Activated naive CD4-positive, alpha-beta T cell treated with anti-CD3 and anti-CD28 coated beads, Interleukin-2, amount 50 U/mL, for 72 hours (primary cell): Measurements from ENCODE around the gene ZDHHC4. TPM values are rescaled to one million over a fixed set of nuclear protein-coding genes. Genes with fewer than 3 reads are reported as not detected.

ENCODE experiments used
- total RNA-seq, 2 donors: library from RNA; stranded (reverse); gene quantifications; one replicate each; pipeline ENCODE4 v1.2.3, GENCODE V29; 2022

ZDHHC4 gene
- total RNA-seq, 2 donors from 2014 or later = 25.7 to 40.6 TPM

Other genes with a start within 250 kb of the ZDHHC4 start
- 10 to 100 TPM in 1 of 2 donors, 1 to 10 TPM in 1; 6.6 to 12.4 TPM for gene FAM220A, start 228.5 kb upstream of the ZDHHC4 start, total RNA-seq
- 100 to 1,000 TPM; 118 to 183 TPM for gene RAC1, start 202.9 kb upstream of the ZDHHC4 start, total RNA-seq
- gene DAGLB, start 129.5 kb upstream of the ZDHHC4 start, total RNA-seq = 10 to 100 TPM; 19.1 to 20.7 TPM
- gene KDELR2, start 93.3 kb upstream of the ZDHHC4 start, total RNA-seq = 10 to 100 TPM; 55.9 to 59.7 TPM
- under 1 TPM; 0.21 to 0.30 TPM for gene GRID2IP, start 26.0 kb upstream of the ZDHHC4 start, total RNA-seq
- 10 to 100 TPM; 22.5 to 26.2 TPM for gene INTS15, start 12.6 kb downstream of the ZDHHC4 start, total RNA-seq
- 1 to 10 TPM in 1 of 2 donors, under 1 TPM in 1; 0.89 to 1.7 TPM for gene ZNF853, start 38.2 kb downstream of the ZDHHC4 start, total RNA-seq
- gene ZNF316, start 59.9 kb downstream of the ZDHHC4 start, total RNA-seq = 10 to 100 TPM; 23.2 to 28.9 TPM
- gene ZNF12, start 129.5 kb downstream of the ZDHHC4 start, total RNA-seq = 10 to 100 TPM; 11.4 to 25.1 TPM
- under 1 TPM; 0.68 to 0.77 TPM for gene RSPH10B2, start 176.6 kb downstream of the ZDHHC4 start, total RNA-seq
- gene CCZ1B, start 248.8 kb downstream of the ZDHHC4 start, total RNA-seq = 10 to 100 TPM; 44.7 to 90.1 TPM